Measurements from ENCODE around the gene USP36.
A peak's percentile ranks its signal among the peaks of the same experiment; 100 is the strongest.
"Not testable (repeated sequence)": the region's sequence is repeated elsewhere in the genome, so short reads cannot be mapped to it uniquely, and the experiment has no call there.

The USP36 gene

GRCh38 chr17:78763561-78763960, 77.1 kb downstream of the USP36 start:
- no peak for DNase-seq

GRCh38 chr17:78761789-78762406, 78.7 kb downstream of the USP36 start:
- DNase-seq, result no peak

GRCh38 chr17:78759969-78760352, 80.7 kb downstream of the USP36 start:
- no peak for DNase-seq

GRCh38 chr17:78759203-78759968, 81.2 kb downstream of the USP36 start:
- DNase-seq, result no peak

- no peak for DNase-seq
Observed at GRCh38 chr17:78753316-78754250, 87.0 kb downstream of the USP36 start.

GRCh38 chr17:78751447-78752161, 89.0 kb downstream of the USP36 start:
- DNase-seq, result no peak

- not testable (repeated sequence) for DNase-seq
Observed at GRCh38 chr17:78751000-78751399, 89.6 kb downstream of the USP36 start.

GRCh38 chr17:78748730-78749317, 91.8 kb downstream of the USP36 start:
- DNase-seq, result peak; percentile 80

GRCh38 chr17:78748048-78748729, 92.4 kb downstream of the USP36 start:
- DNase-seq, result no peak

GRCh38 chr17:78747488-78747887, 93.1 kb downstream of the USP36 start:
- no peak for DNase-seq

GRCh38 chr17:78746949-78747269, 93.7 kb downstream of the USP36 start:
- no peak for DNase-seq

- DNase-seq, result no peak
Observed at GRCh38 chr17:78746263-78746948, 94.2 kb downstream of the USP36 start.
